CD4-positive, alpha-beta T cell treated with Interleukin-4 for 1 hour (primary cell): ENCODE measurements around the gene LPCAT4.
A peak's percentile ranks its signal among the peaks of the same experiment; 100 is the strongest.

Experiments
- DNase-seq, 2 donors: peaks; one replicate each; pipeline ENCODE4 v3.0.0-alpha.2; 2020 to 2022

The LPCAT4 gene

DNA sequence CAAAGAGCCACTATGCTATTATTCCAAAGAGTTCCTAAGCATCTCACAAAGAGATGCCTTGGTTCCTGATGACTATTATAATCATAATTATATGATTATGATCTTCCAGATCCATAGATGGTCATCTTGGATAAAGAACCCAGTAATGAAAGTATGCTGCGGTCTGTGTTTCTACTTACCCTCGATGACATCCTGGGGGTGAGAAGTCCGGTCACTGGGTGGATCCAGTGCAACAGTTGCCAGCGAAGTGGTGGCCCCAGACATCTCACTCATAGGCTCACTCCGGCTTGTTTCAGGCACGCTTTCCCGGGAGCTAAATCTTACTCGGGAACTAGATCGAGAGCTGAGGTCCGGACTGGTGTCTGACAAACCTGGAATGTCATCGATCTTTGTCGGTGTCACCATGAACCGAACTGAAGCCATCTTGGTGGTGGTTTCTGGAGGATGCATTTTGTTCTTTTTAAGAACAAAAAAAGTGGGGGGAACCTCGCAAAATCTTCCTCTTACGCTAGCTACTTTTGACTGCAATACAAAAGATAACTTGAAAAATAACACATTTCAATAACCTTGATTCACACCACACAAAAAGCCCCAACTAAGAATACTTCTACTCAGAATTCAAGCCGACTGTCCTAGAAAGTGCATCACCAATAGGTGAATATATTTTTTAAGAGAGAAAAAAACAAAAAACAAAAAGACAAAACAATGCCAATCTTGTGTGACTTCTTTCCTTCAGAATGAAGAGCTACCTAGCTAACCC is 30.6 kb downstream of the LPCAT4 start:
- DNase-seq, result peak in 1 of 2 donors; percentile 31

DNA sequence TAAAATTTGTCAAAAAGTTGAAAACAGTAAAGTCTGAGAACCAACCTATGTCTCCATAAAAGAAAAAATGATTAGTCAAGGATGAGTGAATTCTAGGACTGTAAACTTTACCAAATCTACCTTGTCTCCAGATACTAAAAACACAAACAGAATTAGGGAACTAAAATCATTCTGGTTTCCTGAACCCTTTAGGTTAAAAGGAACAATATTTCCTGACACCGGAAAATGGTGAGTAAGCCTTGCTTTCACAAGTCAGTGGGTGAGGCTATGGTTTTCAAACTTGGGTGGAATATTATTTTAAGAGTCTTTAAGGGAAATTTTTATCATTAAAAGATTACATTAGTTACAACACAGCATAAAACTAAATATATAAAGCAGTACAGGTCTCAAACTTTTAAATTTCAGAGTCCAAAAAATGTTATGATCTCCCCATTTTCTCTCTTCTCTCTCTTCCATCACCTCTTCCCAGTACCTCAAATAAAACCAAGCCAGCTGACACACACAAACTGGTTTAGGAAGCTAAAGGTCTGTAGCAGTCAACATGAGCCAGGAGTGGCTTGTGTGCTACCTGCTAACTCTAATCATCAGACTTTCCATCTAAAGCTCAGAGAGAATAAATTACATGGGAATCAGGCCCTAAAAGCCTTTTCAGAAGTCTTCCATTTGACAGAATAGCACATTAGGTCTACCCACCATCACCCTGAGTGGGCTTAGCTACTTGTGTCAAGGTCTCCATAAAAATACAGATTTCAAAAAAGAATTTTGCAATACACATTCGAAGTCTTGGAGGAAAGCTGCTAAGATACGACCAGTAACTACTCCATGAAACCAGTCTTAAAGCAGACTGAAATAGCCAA is 31.6 kb downstream of the LPCAT4 start:
- DNase-seq, result peak in 1 of 2 donors; percentile 53

DNA sequence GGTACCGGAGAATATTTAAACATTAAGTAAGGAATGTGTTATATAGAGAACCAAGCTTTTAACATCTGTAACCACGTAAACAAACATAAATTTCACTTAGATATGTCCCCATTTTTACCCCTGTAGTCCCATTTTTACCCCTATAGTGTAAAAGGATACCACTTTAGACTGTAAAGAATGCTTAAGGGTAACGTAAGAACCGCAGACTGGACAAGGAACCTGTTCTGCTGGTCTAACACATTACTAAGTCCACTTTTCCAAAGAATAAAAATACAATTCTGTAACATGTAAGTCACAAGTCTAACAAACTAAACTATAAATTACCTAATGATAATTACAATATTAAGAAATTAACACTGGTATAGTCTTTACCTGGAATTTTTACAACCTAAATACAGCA is 32.3 kb downstream of the LPCAT4 start:
- DNase-seq, result peak in 1 of 2 donors; percentile 11

- no peak for DNase-seq
Measured at GRCh38 chr15:34332553-34333120, 34.4 kb downstream of the LPCAT4 start.

GRCh38 chr15:34331809-34332208 is 35.2 kb downstream of the LPCAT4 start:
- peak in 1 of 2 donors; percentile 73 for DNase-seq

DNA sequence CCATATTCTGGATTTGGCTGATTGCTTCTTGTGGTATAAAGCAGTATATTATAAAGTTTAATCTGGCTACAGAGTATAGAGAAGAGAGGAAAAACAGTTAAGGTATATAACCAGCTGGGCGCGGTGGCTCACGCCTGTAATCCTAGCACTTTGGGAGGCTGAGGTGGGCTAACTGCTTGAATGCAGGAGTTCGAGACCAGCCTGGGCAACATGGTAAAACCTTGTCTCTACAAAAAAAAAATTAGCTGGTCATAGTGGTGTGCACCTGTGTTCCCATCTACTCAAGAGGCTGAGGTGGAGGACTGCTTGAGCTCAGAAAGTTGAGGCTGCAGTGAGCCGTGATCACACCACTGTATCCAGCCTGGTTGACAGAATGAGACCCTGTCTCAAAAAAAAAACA is 36.7 kb downstream of the LPCAT4 start:
- DNase-seq, result no peak

DNA sequence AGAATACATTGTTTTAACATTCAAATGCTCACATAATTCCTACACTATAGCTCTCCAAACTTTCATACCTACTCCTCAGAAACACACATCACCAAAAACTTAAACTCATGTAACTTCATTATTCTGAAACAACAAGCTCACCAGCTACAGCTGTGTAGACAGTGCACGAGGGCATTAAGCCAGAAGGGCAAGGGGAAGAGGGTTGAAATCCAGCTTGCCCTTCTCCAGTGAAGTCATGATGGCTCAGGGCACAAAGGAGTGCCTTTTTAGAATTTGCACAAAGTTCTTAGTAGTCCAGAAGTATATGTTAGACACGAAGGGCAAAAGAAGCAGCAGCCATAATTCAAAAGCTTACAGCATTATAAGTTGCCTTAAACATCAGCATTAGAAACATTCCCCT is 38.0 kb downstream of the LPCAT4 start:
- no peak for DNase-seq

DNA sequence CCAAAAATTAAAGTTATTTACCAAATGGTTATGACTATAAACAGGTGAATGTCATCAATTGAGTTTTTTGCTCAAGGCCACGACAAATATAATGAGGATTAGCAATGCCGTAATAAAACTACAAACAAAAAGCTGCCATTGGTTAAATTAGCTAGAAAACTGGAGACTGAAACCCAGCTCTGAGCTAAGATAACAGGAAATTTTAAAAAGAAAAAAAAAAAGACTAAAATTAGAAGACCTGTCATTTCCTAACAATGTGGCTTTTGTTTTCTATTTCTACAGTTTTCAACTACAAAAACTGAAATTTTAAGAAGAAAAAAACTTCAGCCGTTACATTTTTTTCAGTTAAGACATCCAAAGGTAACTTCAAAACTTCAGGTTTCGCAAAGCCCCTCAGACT is 39.1 kb downstream of the LPCAT4 start:
- DNase-seq, result peak in 1 of 2 donors; percentile 38

GRCh38 chr15:34325368-34325767 is 41.6 kb downstream of the LPCAT4 start:
- DNase-seq, result no peak

DNA sequence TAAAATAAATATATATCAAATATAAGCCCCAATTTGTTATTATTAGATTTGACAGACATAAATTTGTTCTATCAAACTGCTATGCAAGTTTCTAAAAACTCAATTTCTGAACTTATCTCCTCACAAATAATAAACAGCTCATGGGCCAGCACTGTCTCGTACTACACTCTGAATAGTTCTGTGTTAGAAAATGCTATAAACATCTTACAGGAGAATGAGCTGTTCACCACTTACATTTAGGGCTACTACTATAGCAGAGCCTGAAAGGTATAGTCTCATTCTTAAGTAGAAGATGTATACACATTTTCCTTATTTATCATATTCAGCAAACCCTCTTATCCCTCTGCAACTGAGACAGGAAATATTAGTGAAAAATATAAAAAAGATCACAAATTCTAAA is 42.1 kb downstream of the LPCAT4 start:
- DNase-seq, result no peak

GRCh38 chr15:34323217-34323616 is 43.8 kb downstream of the LPCAT4 start:
- DNase-seq, result no peak

DNA sequence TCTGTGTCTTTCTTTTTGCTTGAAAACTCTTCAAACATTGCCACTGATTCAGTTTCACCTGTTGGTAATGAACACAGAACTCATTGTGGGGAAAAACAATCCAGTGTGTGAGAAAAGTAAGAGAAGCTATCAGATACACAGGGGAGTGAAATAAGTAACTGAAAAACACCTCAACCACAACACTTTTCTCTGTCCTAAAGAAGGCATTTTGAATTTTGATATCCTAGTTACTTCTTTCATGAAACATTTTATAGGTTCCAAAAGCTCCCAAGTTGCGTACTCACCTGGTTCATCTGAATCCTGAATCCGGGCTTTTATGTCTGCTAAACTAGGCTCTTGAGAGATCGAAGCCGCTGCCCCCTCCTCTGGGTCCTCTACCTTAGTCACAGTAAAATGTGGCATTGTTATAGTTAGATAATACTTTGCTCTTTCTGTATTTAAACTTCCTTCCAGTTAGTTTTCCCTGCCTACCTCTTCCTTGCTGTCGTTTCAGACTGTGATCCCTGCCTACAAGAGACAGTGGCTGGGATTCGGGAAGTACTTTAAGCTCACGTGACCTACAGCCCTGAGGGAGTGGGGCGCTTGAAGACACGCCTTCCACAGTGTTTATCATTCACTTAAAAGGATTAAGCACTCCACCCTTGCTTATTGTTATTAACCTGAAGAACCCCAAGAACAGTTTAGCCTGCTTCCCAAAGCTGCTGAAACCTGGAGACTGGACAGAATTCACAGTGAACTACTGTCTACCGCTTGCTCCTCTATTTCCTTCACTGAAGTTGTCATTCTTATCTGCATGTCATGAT is 48.5 kb downstream of the LPCAT4 start:
- DNase-seq, result peak; percentile 37 to 38

- DNase-seq, result no peak
Measured at GRCh38 chr15:34314491-34315490, 52.2 kb downstream of the LPCAT4 start.

DNA sequence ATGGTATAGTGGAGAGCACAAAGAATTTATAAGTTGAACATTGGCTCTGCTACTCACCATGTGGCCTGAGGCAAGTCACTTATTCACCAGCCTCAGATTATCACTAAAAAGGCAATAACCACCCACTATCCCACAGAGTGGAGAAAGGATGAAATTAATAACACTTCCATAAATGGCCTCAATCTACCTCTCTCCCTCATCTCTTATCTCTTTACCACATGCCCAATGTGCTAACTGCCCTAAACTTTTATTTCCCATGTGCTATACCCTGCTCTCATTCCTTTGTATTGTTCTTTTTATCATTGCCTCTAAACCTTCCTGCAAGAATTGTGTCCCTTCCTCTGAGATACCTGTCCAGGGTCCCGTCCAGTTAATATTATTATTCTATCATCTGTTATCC is 55.4 kb downstream of the LPCAT4 start:
- no peak for DNase-seq
